NCI-H146 (cell line): ENCODE results near the gene SPAG4.

Experiments used
- DNase-seq: peaks from one replicate; lab custom pipeline; 2025; lab: John Stamatoyannopoulos, UW

The SPAG4 gene

GRCh38 chr20:35657271-35657670 lies 41.6 kb downstream of the SPAG4 start:
- DNase-seq = no peak

- DNase-seq = no peak
Observed at GRCh38 chr20:35660122-35660937, 44.7 kb downstream of the SPAG4 start.

GRCh38 chr20:35661053-35661452 lies 45.4 kb downstream of the SPAG4 start:
- no peak for DNase-seq

GRCh38 chr20:35661908-35662307 lies 46.3 kb downstream of the SPAG4 start:
- no peak for DNase-seq

- no peak for DNase-seq
Observed at GRCh38 chr20:35662551-35662950, 46.9 kb downstream of the SPAG4 start.

GRCh38 chr20:35663516-35664465 lies 48.2 kb downstream of the SPAG4 start:
- DNase-seq = peak; percentile 67

GRCh38 chr20:35664466-35665206 lies 49.0 kb downstream of the SPAG4 start, which contains the start of the genes CPNE1 and RBM12:
CPNE1 (minus strand) TSS chr20:35664900; CDS start chr20:35632923, 31,977 bp downstream.
RBM12 (minus strand) TSS chr20:35664900; CDS start chr20:35655322, 9,578 bp downstream.
- peak; percentile 97 for DNase-seq

- no peak for DNase-seq
Observed at GRCh38 chr20:35665949-35666288, 50.3 kb downstream of the SPAG4 start.

GRCh38 chr20:35669221-35669620 lies 53.6 kb downstream of the SPAG4 start:
- no peak for DNase-seq

- DNase-seq = no peak
Observed at GRCh38 chr20:35669681-35670080, 54.1 kb downstream of the SPAG4 start.
